Measurements from ENCODE around the gene SDC4.
A peak's percentile ranks its signal among the peaks of the same experiment; 100 is the strongest.

SDC4 gene

GRCh38 chr20:45387274-45387673 is 39.0 kb upstream of the SDC4 start:
- in situ Hi-C loops (cut with MboI; ENCODE audit: low pct_unique_long_range_greater_than_20kb, low sequenced_read_pairs, unreplicated experiment), result no loop called here
- TF ChIP-seq CTCF (IDR thresholded peaks at IDR 0.05; ENCODE audit: extremely low read depth, insufficient read depth, missing control alignments), result no peak
- no peak for DNase-seq (ENCODE audit: low spot score)

- DNase-seq (ENCODE audit: low spot score), result no peak
- in situ Hi-C loops (cut with MboI; ENCODE audit: low pct_unique_long_range_greater_than_20kb, low sequenced_read_pairs, unreplicated experiment), result no loop called here
- no peak for TF ChIP-seq CTCF (IDR thresholded peaks at IDR 0.05; ENCODE audit: extremely low read depth, insufficient read depth, missing control alignments)
These were observed 30.0 kb upstream of the SDC4 start, which contains the start of gene TP53TG5 for GRCh38 chr20:45378191-45378590. Gene TP53TG5 (minus strand): TSS chr20:45378325. CDS start chr20:45378236, 89 bp downstream.

- no peak for DNase-seq (ENCODE audit: low spot score)
- in situ Hi-C loops (cut with MboI; ENCODE audit: low pct_unique_long_range_greater_than_20kb, low sequenced_read_pairs, unreplicated experiment), result no loop called here
- TF ChIP-seq CTCF (IDR thresholded peaks at IDR 0.05; ENCODE audit: extremely low read depth, insufficient read depth, missing control alignments), result no peak
These were observed 29.0 kb upstream of the SDC4 start for GRCh38 chr20:45377269-45377668.

GRCh38 chr20:45374966-45375365 is 26.7 kb upstream of the SDC4 start:
- no peak for DNase-seq (ENCODE audit: low spot score)
- in situ Hi-C loops (cut with MboI; ENCODE audit: low pct_unique_long_range_greater_than_20kb, low sequenced_read_pairs, unreplicated experiment), result no loop called here
- TF ChIP-seq CTCF (IDR thresholded peaks at IDR 0.05; ENCODE audit: extremely low read depth, insufficient read depth, missing control alignments), result no peak

- in situ Hi-C loops (cut with MboI; ENCODE audit: low pct_unique_long_range_greater_than_20kb, low sequenced_read_pairs, unreplicated experiment), result no loop called here
- TF ChIP-seq CTCF (IDR thresholded peaks at IDR 0.05; ENCODE audit: extremely low read depth, insufficient read depth, missing control alignments), result peak; percentile 3
- no peak for DNase-seq (ENCODE audit: low spot score)
These were observed 25.9 kb upstream of the SDC4 start for GRCh38 chr20:45374101-45374467.

GRCh38 chr20:45373353-45374100 is 25.3 kb upstream of the SDC4 start:
- in situ Hi-C loops (cut with MboI; ENCODE audit: low pct_unique_long_range_greater_than_20kb, low sequenced_read_pairs, unreplicated experiment), result no loop called here
- peak; percentile 81 for DNase-seq (ENCODE audit: low spot score)
- TF ChIP-seq CTCF (IDR thresholded peaks at IDR 0.05; ENCODE audit: extremely low read depth, insufficient read depth, missing control alignments), result peak; percentile 95
